ENCODE data around the gene KRT13.

Gene KRT13

GRCh38 chr17:41548844-41549595, 43.6 kb upstream of the KRT13 start:
- TF ChIP-seq, protein P1, sequence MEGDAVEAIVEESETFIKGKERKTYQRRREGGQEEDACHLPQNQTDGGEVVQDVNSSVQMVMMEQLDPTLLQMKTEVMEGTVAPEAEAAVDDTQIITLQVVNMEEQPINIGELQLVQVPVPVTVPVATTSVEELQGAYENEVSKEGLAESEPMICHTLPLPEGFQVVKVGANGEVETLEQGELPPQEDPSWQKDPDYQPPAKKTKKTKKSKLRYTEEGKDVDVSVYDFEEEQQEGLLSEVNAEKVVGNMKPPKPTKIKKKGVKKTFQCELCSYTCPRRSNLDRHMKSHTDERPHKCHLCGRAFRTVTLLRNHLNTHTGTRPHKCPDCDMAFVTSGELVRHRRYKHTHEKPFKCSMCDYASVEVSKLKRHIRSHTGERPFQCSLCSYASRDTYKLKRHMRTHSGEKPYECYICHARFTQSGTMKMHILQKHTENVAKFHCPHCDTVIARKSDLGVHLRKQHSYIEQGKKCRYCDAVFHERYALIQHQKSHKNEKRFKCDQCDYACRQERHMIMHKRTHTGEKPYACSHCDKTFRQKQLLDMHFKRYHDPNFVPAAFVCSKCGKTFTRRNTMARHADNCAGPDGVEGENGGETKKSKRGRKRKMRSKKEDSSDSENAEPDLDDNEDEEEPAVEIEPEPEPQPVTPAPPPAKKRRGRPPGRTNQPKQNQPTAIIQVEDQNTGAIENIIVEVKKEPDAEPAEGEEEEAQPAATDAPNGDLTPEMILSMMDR (IDR thresholded peaks at IDR 0.05; ENCODE audit: low read depth, low read length), result peak; percentile 88
- peak; percentile 87 to 91 for DNase-seq (ENCODE audit: low read depth in 2 of 2)
- H3K4me3 ChIP-seq (replicated peaks in 1 of 2; ENCODE audit: low read depth in 2 of 2, low read length in 2 of 2), result peak overlapping the region in 1 of 2 donors; percentile 18

DNA sequence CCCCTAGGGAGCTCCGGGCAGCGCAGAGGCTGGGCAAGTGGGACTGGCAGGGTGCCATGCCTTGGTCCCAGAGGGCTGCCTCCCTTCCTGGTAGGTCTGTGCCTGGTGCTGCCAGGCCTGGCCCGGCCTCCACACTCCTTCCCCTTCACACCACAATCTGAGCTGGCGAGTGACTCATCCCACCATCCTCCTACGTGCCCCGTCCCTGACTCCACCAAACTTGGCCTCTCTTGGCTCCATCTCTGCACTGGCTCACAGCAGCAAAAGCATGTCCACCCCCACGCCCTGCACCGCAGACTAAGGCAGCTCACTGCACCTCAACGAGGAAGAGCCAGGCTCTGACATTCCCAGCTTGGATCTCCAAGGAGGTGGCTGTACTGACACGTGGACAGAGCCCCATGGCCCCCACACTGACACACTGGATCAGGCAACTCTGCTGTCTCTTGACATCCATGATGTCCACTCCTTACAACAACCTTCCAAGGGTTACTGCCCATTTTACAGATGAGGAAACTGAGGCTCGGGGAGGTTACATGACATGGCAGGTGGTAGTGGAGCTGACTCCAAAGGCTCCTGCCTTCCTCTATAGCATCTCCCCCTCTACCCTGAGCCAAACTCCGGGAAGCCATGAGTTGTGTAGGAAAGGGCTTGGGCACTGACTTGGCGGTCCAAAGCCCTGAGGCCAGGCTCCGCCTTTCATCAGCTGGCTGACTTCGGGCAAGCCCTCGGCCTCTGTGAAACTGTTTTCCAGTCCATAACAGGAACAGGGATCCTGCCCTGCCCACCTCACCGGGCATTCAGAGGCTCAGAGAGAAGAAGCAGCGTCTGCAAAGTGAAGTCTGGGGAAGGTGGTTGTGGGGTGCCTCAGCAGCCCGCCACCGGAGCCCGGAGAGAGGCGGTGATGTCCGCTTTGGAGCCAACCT, 42.8 kb upstream of the KRT13 start:
- peak; percentile 96 to 97 for DNase-seq (ENCODE audit: low read depth in 2 of 2)
- TF ChIP-seq, protein P1 (IDR thresholded peaks at IDR 0.05; ENCODE audit: low read depth, low read length), result no peak
- peak overlapping the region in 1 of 2 donors; percentile 18 for H3K4me3 ChIP-seq (replicated peaks in 1 of 2; ENCODE audit: low read depth in 2 of 2, low read length in 2 of 2)

GRCh38 chr17:41547378-41547841, 42.0 kb upstream of the KRT13 start:
- H3K4me3 ChIP-seq (replicated peaks in 1 of 2; ENCODE audit: low read depth in 2 of 2, low read length in 2 of 2), result no peak overlapping the region
- TF ChIP-seq, protein P1 (IDR thresholded peaks at IDR 0.05; ENCODE audit: low read depth, low read length), result no peak
- peak in 1 of 2 donors; percentile 72 for DNase-seq (ENCODE audit: low read depth in 2 of 2)

DNA sequence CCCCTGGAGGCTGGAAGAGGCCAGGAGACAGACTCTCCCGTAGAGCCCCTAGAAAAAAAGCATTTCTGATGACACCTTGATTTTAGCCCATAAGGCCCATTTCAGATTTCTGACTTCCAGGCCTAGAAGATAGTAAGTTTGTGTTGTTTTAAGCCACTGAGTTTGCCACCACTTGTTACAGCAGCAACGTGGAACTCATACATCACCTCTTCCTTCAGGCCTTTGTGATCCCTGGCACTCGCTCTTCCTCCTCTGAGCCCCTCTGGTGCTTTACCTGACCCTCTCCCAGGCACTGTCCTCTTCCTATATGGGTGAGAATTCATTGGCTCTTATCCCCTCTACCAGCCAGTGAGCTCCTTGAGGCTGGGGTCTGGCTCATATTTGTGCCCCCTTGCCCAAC, 41.4 kb upstream of the KRT13 start:
- DNase-seq (ENCODE audit: low read depth in 2 of 2), result no peak
- H3K4me3 ChIP-seq (replicated peaks in 1 of 2; ENCODE audit: low read depth in 2 of 2, low read length in 2 of 2), result no peak overlapping the region
- TF ChIP-seq, protein P1 (IDR thresholded peaks at IDR 0.05; ENCODE audit: low read depth, low read length), result no peak

GRCh38 chr17:41545829-41546410, 40.5 kb upstream of the KRT13 start:
- TF ChIP-seq, protein P1 (IDR thresholded peaks at IDR 0.05; ENCODE audit: low read depth, low read length), result no peak
- DNase-seq (ENCODE audit: low read depth in 2 of 2), result no peak
- H3K4me3 ChIP-seq (replicated peaks in 1 of 2; ENCODE audit: low read depth in 2 of 2, low read length in 2 of 2), result no peak overlapping the region

DNA sequence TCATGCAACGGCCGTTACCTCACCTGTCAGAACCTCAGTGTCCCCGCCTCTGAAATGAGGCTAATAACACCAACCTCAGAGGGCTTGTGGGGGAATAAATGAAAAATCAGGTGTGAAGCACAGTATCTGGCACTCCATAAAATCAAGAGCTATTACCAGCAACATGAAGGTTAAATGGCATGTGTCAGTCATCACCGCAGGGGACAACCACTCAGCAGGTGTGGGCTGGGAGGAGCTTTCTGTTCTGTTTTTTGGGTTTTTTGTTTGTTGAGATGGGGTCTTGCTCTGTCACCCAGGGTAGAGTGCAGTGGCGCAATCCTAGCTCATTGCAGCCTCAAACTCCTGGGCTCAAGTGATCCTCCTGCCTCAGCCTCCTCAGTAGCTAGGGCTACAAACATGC, 39.5 kb upstream of the KRT13 start:
- TF ChIP-seq, protein P1 (IDR thresholded peaks at IDR 0.05; ENCODE audit: low read depth, low read length), result no peak
- DNase-seq (ENCODE audit: low read depth in 2 of 2), result no peak
- H3K4me3 ChIP-seq (replicated peaks in 1 of 2; ENCODE audit: low read depth in 2 of 2, low read length in 2 of 2), result no peak overlapping the region
